Activated naive CD8-positive, alpha-beta T cell treated with anti-CD3 and anti-CD28 coated beads, Interleukin-2, amount 50 U/mL, for 16 hours (primary cell): Measurements from ENCODE around the gene RAB44.
"Not testable (repeated sequence)": the region's sequence is repeated elsewhere in the genome, so short reads cannot be mapped to it uniquely, and the experiment has no call there.

Source experiments
- DNase-seq: peaks from one replicate; pipeline ENCODE4 v3.0.0-alpha.2; 2020; ENCODE audit warnings: low read depth, low spot score

Gene RAB44

DNA sequence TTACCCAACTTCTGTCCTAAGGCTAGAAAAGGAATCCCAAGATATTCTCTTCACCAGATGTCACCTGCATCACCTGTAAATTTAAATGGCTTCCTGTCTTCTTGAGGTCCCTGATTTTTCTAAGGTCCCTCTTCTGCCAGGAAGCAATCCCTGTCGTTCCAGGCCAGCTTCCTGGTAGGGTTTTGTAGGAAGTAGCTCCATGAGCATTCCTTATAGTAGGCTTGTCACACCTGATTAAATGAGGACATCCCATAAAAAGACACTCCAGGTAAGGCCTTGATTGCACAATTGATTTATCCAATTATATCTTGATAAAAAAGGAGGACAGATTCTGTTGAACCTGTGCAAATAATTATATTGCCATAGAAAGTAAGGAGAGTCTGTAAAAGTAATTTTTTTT, 8.7 kb downstream of the RAB44 start:
- no peak for DNase-seq

GRCh38 chr6:36712816-36713215, 15.2 kb downstream of the RAB44 start:
- no peak for DNase-seq

- no peak for DNase-seq
Observed at GRCh38 chr6:36713846-36714245, 16.2 kb downstream of the RAB44 start.

GRCh38 chr6:36714511-36714910, 16.9 kb downstream of the RAB44 start:
- no peak for DNase-seq

- no peak for DNase-seq
Observed at GRCh38 chr6:36715469-36715868, 17.8 kb downstream of the RAB44 start.

DNA sequence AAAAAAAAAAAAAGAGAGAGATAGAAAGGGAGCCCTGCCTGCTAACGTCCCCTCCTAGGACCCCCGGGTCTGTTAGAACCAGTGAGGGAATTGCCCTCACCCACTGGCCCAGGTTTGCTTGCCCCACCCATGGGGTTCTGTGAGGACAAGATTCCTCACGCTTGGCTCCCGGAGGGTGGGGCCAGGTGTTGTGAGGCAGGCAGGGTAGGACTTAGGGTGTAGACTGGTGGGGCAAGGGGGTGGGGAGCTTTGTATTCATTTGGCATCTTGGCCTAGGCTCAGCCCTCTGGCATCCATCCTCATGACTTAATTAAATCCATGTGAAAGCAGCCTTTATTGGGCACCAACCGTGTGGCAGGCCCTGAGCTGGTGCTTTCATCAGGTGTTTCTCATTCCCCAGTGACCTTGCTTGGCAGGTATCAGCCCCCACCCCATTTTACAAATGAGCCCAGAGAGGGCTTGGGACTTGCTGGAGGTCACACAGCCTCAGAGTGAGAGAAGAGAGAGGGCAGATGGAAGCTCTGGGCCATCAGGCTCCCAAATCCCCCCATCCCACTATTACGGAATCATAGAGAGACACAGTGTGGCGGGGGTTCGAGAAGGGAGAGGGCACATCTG, 19.0 kb downstream of the RAB44 start:
- no peak for DNase-seq

DNA sequence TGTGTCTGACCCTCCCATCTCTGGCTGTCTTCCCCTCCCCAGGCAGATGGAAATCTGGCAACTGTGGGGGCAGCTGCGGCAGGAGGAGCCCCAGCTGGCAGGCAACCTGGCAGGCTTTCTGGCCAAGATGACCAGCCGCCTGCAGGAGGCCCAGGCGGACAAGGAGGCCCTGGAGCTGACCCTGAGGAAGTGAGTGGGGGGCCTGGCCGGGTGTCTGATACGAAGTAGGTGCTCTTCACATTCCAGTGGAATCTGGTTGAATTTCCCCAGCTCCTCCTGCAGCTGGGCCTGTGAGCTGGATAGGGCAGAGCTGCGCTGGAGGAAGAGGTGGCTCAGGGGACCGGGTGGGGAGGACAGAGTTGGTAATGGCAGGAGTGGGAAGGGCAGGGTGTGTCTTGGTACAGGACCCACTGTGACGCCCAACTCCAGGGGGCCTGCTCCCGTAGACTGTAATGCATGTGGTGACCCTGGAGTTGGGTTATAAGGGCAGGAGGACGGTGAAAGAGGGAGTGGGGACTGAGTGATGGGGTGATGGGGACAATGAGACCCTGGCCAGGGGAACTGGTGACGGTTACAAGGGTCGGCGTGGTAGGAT, 19.7 kb downstream of the RAB44 start:
- DNase-seq, result no peak

- DNase-seq, result no peak
Observed at GRCh38 chr6:36717871-36718540, 20.4 kb downstream of the RAB44 start.

- no peak for DNase-seq
Observed at GRCh38 chr6:36718560-36718959, 20.9 kb downstream of the RAB44 start.

- no peak for DNase-seq
Observed at GRCh38 chr6:36719126-36719525, 21.5 kb downstream of the RAB44 start.

GRCh38 chr6:36720251-36721141, 22.9 kb downstream of the RAB44 start:
- no peak for DNase-seq

DNA sequence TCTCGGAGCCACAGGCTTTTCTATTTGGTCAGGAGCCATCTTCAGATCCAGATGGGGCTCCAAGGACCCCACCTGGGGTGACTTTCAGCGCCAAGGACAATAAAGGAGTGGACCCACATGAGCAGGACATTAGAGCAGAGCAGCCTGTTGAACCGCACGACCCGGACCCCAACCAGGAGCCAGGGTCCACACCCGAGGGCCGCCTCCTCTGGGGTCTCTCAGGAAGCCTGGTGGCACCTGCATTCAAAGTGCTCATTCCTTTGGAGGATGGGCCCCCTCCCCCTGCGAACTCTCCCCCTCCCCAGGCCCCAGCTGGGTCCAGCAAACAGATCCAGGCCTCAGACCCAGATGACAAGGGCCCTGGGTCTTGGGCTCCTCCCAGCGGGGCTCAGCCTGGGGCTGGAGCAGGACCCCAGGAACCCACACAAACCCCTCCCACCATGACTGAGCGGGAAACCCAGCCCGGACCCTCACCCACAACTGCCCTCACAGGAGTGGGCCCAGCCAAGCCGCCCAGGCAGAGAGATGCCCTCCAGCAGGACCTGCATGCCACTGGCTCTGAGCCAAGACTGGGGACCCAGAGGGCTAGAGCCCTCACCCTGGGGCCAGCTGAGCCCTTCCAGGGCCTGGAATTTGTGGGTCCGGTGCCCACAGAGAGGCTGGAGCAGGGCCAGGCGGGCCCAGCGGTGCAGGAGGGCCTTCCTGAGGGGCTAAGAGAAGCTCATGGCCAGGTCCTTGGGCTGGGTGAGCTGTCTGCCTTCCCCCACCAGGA, 23.9 kb downstream of the RAB44 start:
- no peak for DNase-seq

DNA sequence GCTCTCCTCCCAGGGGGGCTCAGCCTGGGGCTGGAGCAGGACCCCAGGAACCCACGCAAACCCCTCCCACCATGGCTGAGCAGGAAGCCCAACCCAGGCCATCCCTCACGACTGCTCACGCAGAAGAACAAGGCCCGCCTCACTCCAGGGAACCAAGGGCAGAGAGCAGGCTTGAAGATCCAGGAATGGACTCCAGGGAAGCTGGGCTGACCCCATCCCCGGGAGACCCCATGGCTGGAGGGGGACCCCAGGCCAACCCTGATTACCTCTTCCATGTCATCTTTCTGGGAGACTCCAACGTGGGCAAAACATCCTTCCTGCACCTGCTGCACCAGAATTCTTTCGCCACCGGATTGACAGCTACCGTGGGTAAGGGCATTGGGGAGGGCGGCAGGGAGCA, 24.7 kb downstream of the RAB44 start:
- no peak for DNase-seq

DNA sequence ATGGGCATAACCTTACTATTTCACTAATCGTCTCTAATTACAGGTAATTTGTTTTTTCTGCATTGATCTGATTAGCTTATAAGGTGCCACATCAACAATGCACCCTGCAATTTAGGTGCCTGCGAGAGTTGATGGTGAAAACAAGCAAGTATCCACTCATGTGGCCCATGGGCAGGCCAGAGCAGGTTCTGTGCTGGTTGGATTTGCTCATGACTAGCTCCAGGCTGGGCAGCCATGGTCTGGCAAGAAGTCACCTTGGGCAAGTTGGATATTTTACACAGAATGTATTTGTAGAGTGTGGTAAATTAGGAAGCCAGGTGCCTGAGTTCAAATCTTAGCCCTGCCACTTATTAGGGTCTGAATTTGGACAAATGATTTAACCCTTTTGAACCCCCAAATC, 25.3 kb downstream of the RAB44 start:
- no peak for DNase-seq

GRCh38 chr6:36723992-36724391, 26.4 kb downstream of the RAB44 start:
- DNase-seq, result not testable (repeated sequence)

DNA sequence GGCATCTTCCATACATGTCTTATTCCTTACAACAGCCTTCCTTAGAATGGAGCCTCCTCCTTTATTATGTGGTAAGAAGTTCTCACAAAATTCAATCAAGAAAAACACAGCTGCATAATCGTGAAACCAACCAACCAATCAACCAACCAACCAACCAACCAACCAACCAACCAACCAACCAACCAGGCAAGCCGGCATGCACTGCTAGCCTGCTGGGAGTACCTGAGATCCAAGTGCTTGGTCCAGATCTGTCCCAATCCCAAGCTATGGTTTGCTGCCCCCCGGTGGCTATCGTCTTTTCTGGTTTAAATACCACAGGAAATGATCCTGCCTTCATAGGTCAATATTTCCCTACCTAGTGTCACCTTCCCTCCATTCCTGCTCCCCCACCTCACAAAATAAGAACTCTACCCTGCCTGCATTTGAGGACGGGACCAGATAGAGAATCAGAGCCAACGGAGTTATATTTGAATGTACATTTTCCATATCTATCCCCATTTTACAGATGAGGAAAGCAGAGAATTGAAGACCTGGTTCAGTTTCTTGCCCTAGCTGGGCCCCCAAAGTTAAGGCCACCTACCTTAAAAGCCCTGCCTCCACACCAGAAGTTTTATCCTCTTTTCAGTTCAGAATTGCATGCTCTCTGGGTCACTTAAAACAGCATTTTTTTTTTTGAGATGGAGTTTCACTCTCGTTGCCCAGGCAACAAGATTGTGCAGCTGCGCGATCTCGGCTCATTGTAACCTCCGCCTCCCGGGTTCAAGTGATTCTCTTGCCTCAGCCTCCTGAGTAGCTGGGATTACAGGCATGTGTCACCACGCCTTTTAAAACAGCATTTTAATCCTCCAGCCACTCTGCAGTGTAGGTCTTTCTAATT, 27.1 kb downstream of the RAB44 start:
- no peak for DNase-seq

DNA sequence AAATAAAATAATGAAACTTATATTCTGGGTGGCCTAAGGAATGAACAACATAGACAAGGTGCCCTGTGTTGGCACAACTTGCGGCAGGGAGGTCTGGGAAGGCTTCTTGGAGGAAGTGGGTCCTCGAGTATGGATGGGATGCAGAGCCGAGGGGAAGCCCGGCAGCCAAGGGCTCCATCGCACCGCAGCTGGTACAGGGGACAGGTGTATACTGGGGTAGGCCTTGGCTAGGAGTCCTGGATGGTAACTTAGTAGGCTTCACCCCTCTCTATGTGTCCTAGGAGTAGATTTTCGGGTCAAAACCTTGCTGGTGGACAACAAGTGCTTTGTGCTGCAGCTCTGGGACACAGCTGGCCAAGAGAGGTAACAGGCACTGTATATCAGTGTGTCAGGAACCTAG, 28.0 kb downstream of the RAB44 start:
- no peak for DNase-seq

DNA sequence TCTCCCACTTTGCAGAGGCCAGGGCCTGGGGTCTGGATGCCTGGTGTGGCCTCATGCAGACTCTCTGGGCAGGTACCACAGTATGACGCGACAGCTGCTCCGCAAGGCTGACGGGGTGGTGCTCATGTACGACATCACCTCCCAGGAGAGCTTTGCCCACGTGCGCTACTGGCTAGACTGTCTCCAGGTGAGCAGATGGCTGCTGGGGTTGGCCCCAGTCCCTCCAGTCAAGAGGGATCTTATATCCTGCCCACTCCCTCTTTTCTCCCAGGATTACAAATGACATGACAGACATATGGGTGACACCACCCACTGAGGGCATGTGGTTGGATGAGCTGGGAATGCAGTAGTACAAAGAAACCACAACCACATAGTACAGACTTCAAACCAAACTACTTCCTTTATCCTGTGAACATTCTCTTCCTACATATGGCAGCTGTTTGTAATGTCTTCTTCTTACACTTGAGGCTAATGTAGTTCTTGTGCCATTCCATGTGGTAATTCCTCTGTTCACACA, 29.9 kb downstream of the RAB44 start:
- DNase-seq, result no peak

DNA sequence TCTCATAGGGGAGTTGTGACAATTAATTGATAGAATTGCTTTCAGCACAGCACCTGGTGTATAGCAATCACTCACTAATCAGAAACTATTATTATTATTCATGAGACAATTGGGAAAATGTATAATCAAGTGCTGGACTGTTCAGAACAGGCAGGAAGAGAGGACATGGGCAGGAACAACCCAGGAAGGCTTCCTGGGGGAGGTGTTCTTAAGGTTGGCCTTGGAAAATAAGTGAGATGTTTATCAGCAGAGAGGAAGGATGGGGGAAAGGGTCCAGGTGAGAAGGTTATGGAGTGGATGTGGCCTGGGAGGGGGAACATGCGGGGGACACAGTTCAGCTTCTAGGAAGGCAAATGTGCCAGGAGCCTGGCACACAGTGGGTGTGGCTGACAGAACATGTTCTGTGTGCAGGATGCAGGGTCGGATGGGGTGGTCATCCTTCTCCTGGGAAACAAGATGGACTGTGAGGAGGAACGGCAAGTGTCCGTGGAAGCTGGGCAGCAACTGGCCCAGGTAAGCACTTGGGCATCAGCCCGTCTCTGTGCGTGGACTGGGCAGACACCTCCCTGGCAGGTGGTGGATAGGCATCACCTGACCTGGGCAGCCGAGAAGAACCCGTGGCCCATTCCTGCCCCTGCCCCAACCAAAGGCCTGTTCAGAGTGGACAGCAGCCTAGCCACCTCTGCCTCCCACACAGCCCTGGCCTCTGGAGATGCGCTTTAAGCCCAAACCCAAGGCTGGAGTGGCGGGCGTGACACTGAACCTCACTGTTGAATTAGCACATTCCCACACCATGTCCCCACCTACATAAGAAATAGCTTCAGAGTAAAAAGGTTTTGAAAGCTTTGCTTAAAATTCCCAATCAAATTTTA, 30.9 kb downstream of the RAB44 start:
- DNase-seq, result no peak
